GM12878 (cell line): ENCODE measurements around the gene ADM. TPM values are rescaled to one million over a fixed set of nuclear protein-coding genes. Genes with fewer than 3 reads are reported as not detected.

ENCODE experiments used
- ATAC-seq: fragments of 200-7000 bp; cut with Tn5 transposase; 3 replicates; pipeline ENCODE4 v1.9.1; 2020; ENCODE audit warnings: mild to moderate bottlenecking, moderate library complexity
- BruUV-seq: library from RNA; stranded (reverse); fragments of 400-500 nt; replicated peaks from 2 replicates; lab custom pipeline; 2021; lab: Mats Ljungman, UMichigan
- CTCF ChIA-PET: fragments of 300-600 bp; sonication (Branson Sonifier 250); formaldehyde crosslinking; extraction: SDS; loops from one replicate; lab custom pipeline; 2021; ENCODE audit warnings: inconsistent platforms; lab: Yijun Ruan, JAX
- POLR2A ChIA-PET: fragments of 350-600 bp; formaldehyde crosslinking; extraction: SDS; loops from one replicate; lab custom pipeline; 2021; ENCODE audit warnings: inconsistent platforms; lab: Charles Lee
- RAD21 ChIA-PET: fragments of 300-600 bp; sonication (Branson Sonifier 250); formaldehyde crosslinking; loops from one replicate; lab custom pipeline; 2023; ENCODE audit warnings: antibody characterized with exemption; ENCODE audit not compliant: unreplicated experiment; lab: Charles Lee
- SMC1A ChIA-PET: fragments of 300-600 bp; sonication (Branson Sonifier 250); formaldehyde crosslinking; loops from one replicate; lab custom pipeline; 2023; ENCODE audit not compliant: unreplicated experiment, uncharacterized antibody; lab: Charles Lee
- DNase-seq: peaks from one replicate; pipeline ENCODE4 v3.0.0-alpha.2; 2011; ENCODE audit warnings: low read depth, low spot score
- FAIRE-seq: peaks from 3 replicates; lab custom pipeline; 2011; peaks lifted over from hg19 to GRCh38; lab: Jason Lieb, UNC
- H2AFZ ChIP-seq: 2 replicates; pipeline ENCODE4 v1.6.0; 2011; ENCODE audit warnings: low read depth, low read length, control low read depth; ENCODE audit not compliant: control insufficient read depth
- H3K27ac ChIP-seq: 2 replicates; pipeline ENCODE4 v1.5.1; 2011; ENCODE audit warnings: control low read depth; ENCODE audit not compliant: control insufficient read depth, insufficient read depth
- H3K27me3 ChIP-seq, 2 experiments: replicated peaks in 1 of 2; 2 replicates each; pipeline versions ENCODE4 v1.6.0 to v1.6.1; 2011; ENCODE audit warnings: low read length in 1 of 2; ENCODE audit not compliant: control insufficient read depth in 2 of 2, insufficient read depth in 2 of 2
- H3K36me3 ChIP-seq, 2 experiments: 2 replicates each; pipeline ENCODE4 v1.5.1; 2011; ENCODE audit warnings: low read length in 1 of 2; ENCODE audit not compliant: control insufficient read depth in 2 of 2, insufficient read depth in 2 of 2
- H3K4me1 ChIP-seq: 2 replicates; pipeline ENCODE4 v1.6.1; 2011; ENCODE audit warnings: mild to moderate bottlenecking, low read length, moderate library complexity, mixed read lengths; ENCODE audit not compliant: control insufficient read depth, insufficient read depth
- H3K4me2 ChIP-seq: 2 replicates; pipeline ENCODE4 v1.6.0; 2011; ENCODE audit warnings: control low read depth; ENCODE audit not compliant: control insufficient read depth, insufficient read depth
- H3K4me3 ChIP-seq: fragments of 200-600 bp; sonication (generic); 2 replicates; pipeline ENCODE4 v1.5.1; 2016
- H3K79me2 ChIP-seq: 2 replicates; pipeline ENCODE4 v1.6.0; 2011; ENCODE audit warnings: low read length; ENCODE audit not compliant: control insufficient read depth, insufficient read depth
- H3K9ac ChIP-seq: 2 replicates; pipeline ENCODE4 v1.8.0; 2011; ENCODE audit warnings: low read length, control low read depth, mixed read lengths; ENCODE audit not compliant: control insufficient read depth, insufficient read depth
- H3K9me3 ChIP-seq: replicated peaks from 3 replicates; pipeline ENCODE4 v1.5.1; 2011; ENCODE audit warnings: mild to moderate bottlenecking, low read length; ENCODE audit not compliant: control insufficient read depth, insufficient read depth
- H4K20me1 ChIP-seq: 2 replicates; pipeline ENCODE4 v1.6.0; 2011; ENCODE audit not compliant: control insufficient read depth, insufficient read depth
- ATF3 ChIP-seq: IDR thresholded peaks from 2 replicates; pipeline ENCODE4 v1.6.1; 2011; ENCODE audit warnings: low read depth, mild to moderate bottlenecking, low read length, moderate library complexity, borderline replicate concordance; ENCODE audit errors: extremely low read depth
- CTCF ChIP-seq, 3 experiments: IDR thresholded peaks in 2 of 3; conservative IDR thresholded peaks in 1 of 3; 2 replicates each; pipeline ENCODE4 v1.5.1; 2011; ENCODE audit warnings: low read depth in 3 of 3, low read length in 3 of 3, mild to moderate bottlenecking in 3 of 3, control low read depth in 2 of 3, moderate library complexity in 2 of 3, inconsistent platforms in 1 of 3, mixed read lengths in 1 of 3; ENCODE audit not compliant: control insufficient read depth in 2 of 3, insufficient read depth in 1 of 3; ENCODE audit errors: extremely low read depth in 1 of 3
- GABPA ChIP-seq: IDR thresholded peaks from 2 replicates; pipeline ENCODE4 v1.6.1; 2014; ENCODE audit warnings: antibody characterized with exemption, low read depth, mild to moderate bottlenecking, inconsistent platforms
- HDAC6 ChIP-seq: fragments of 200-600 bp; sonication (generic); IDR thresholded peaks from one replicate; pipeline ENCODE4 v1.8.0; 2017; ENCODE audit warnings: antibody characterized with exemption; ENCODE audit not compliant: unreplicated experiment
- IRF4 ChIP-seq: IDR thresholded peaks from 2 replicates; pipeline ENCODE4 v1.6.1; 2011; ENCODE audit warnings: low read depth, low read length
- KLF5 ChIP-seq: fragments of 450-650 bp; IDR thresholded peaks from 2 replicates; pipeline ENCODE4 v1.6.1; 2014; ENCODE audit warnings: mild to moderate bottlenecking; ENCODE audit not compliant: partially characterized antibody
- MYB ChIP-seq: fragments of 150-350 bp; IDR thresholded peaks from 2 replicates; pipeline ENCODE4 v1.6.1; 2014; ENCODE audit warnings: mild to moderate bottlenecking, low read depth, low read length, borderline replicate concordance
- PML ChIP-seq: IDR thresholded peaks from 2 replicates; pipeline ENCODE4 v1.6.1; 2012; ENCODE audit warnings: low read length, inconsistent platforms
- RB1 ChIP-seq: fragments of 450-650 bp; formaldehyde crosslinking; IDR thresholded peaks from 2 replicates; pipeline ENCODE4 v1.6.1; 2017; ENCODE audit warnings: mild to moderate bottlenecking, borderline replicate concordance
- RBBP5 ChIP-seq: fragments of 200-600 bp; sonication (generic); conservative IDR thresholded peaks from 2 replicates; pipeline ENCODE4 v1.6.1; 2016
- SPI1 ChIP-seq: IDR thresholded peaks from 2 replicates; pipeline ENCODE4 v1.6.1; 2011; ENCODE audit warnings: low read depth, mild to moderate bottlenecking, low read length, moderate library complexity, borderline replicate concordance; ENCODE audit not compliant: insufficient read depth
- SREBF2 ChIP-seq: IDR thresholded peaks from 2 replicates; pipeline ENCODE4 v1.6.1; 2012; ENCODE audit warnings: mild to moderate bottlenecking, low read length
- SRF ChIP-seq, 2 experiments: IDR thresholded peaks; 2 replicates each; pipeline ENCODE4 v1.6.1; 2011; ENCODE audit warnings: low read depth in 2 of 2, low read length in 2 of 2, mild to moderate bottlenecking in 1 of 2, moderate library complexity in 1 of 2
- SUPT20H ChIP-seq: IDR thresholded peaks from 2 replicates; pipeline ENCODE4 v1.6.1; 2011; ENCODE audit warnings: low read depth, mild to moderate bottlenecking, low read length, moderate library complexity, borderline replicate concordance; ENCODE audit not compliant: control insufficient read depth
- YY1 ChIP-seq: IDR thresholded peaks from 2 replicates; pipeline ENCODE4 v1.6.1; 2011; ENCODE audit warnings: low read depth, mild to moderate bottlenecking, low read length
- ZZZ3 ChIP-seq: IDR thresholded peaks from 2 replicates; pipeline ENCODE4 v1.6.1; 2011; ENCODE audit warnings: low read depth; ENCODE audit not compliant: control insufficient read depth, insufficient read length
- WGBS: methylation state at CpG from one replicate; pipeline ENCODE4 v1.1.6; 2016; ENCODE audit warnings: low lambda C conversion rate; ENCODE audit not compliant: insufficient replicate concordance, insufficient coverage; ENCODE audit errors: missing lambda C conversion rate; 5-methylcytosine and 5-hydroxymethylcytosine counted together
- in situ Hi-C: fragments of 300-500 bp; cut with MboI; formaldehyde crosslinking; loops from 9 replicates; pipeline ENCODE4 v1.14.3; 2018; ENCODE audit warnings: mixed read lengths
- intact Hi-C: fragments of 100-400 bp; cut with micrococcal nuclease; formaldehyde crosslinking; loops from one replicate; pipeline ENCODE4 v1.14.2; 2022; ENCODE audit not compliant: unreplicated experiment
- polyA plus RNA-seq, 11 experiments: library from polyadenylated mRNA; depleted of rRNA in 4 of 11; unstranded in 6 of 11; stranded (reverse) in 5 of 11; fragments of >200 nt; fragmentation: Nextera tagmentation in 4 of 11; fragmentation: Illumina TruSeq in 1 of 11; extraction: Ambion mirVana in 4 of 11; extraction: Trizol in 1 of 11; gene quantifications; 1 replicate in 1 of 11; 2 replicates in 10 of 11; pipeline versions ENCODE4 v1.2.1 to v1.2.3, GENCODE V29; 2011 to 2016; ENCODE audit warnings: inconsistent platforms in 2 of 11, missing spikeins in 2 of 11, low read depth in 1 of 11
- total RNA-seq, 4 experiments: library from RNA; depleted of rRNA in 3 of 4; stranded (reverse); fragments of >200 nt in 3 of 4; fragmentation: Illumina TruSeq in 1 of 4; extraction: Trizol in 1 of 4; gene quantifications; 2 replicates each; pipeline versions ENCODE4 v1.2.1 to v1.2.3, GENCODE V29; 2013 to 2021
- TF ChIP-seq, protein P1 (sequence below): IDR thresholded peaks from 2 replicates; pipeline ENCODE4 v1.6.1; 2011; ENCODE audit warnings: borderline replicate concordance, low read depth, mild to moderate bottlenecking, moderate library complexity, mixed read lengths, low read length; ENCODE audit not compliant: insufficient read depth; ENCODE audit errors: extremely low read length

Gene ADM
- total and polyA plus RNA-seq, 10 of the 15 experiments (the other 5 are each of a cell fraction or from before 2014, with no cell fraction given) = 0.11 to 4.2 (median 0.21) TPM; not detected in 7

- RAD21 ChIA-PET = interaction anchor here (0.6 to 3.2 kb wide), 6 partner anchors 14 to 462 kb away, joined by 3 to 14 read pairs (median 9); no protein-coding TSS in a partner anchor
- CTCF ChIA-PET = interaction anchor here (0.6 to 4.6 kb wide), 19 partner anchors 9 to 789 kb away, joined by 3 to 52 read pairs (median 3); no protein-coding TSS in a partner anchor
- no peaks in the 10 kb centered on the region for H4K20me1 ChIP-seq
- DNase-seq (no peak), FAIRE-seq (no peak), ATAC-seq (no peak)
- H3K9ac ChIP-seq = no peak overlapping the region
- H3K4me3 ChIP-seq = no peak overlapping the region
- H3K79me2 ChIP-seq = no peaks in the 10 kb centered on the region
- no peaks in the 10 kb centered on the region for H3K36me3 ChIP-seq
- H3K9me3 ChIP-seq = no peaks in the 10 kb centered on the region
- intact Hi-C loops (loop anchor here (5.0 kb wide), 3 partner anchors 351 to 566 kb away; no protein-coding TSS in a partner anchor), in situ Hi-C loops (loop anchor here (5.0 to 10.0 kb wide), 3 partner anchors 111 to 559 kb away; no protein-coding TSS in a partner anchor)
- 0% methylated on average over 1 of the region's 1 CpG for WGBS
- BruUV-seq = no TSS peak
- no peak overlapping the region for H3K4me2 ChIP-seq
- SMC1A ChIA-PET = interaction anchor here (0.7 to 6.5 kb wide), 12 partner anchors 9 to 414 kb away, joined by 3 to 55 read pairs (median 6); partner anchors contain the start of gene ADM
- H2AFZ ChIP-seq = no peak overlapping the region
- POLR2A ChIA-PET = no interaction called here
- H3K27me3 ChIP-seq = 0 out of 4 replicates have a peak, but pooled peaks cover 0 to 1% of the 10 kb centered on the region in 2 experiments
- H3K27ac ChIP-seq = no peak overlapping the region
- H3K4me1 ChIP-seq = peaks cover 1% of the 10 kb centered on the region; the same call in 1 of the 2 replicates
- TF ChIP-seq CTCF (IDR thresholded peaks at IDR 0.05 in 2 of 3, conservative IDR thresholded peaks at IDR 0.05 in 1 of 3; ENCODE audit: control insufficient read depth in 2 of 3, extremely low read depth in 1 of 3, insufficient read depth in 1 of 3, low read depth in 3 of 3, low read length in 3 of 3) (no peak), KLF5 (no peak), ATF3 (no peak), RBBP5 (no peak), SREBF2 (no peak), SPI1 (no peak), HDAC6 (no peak), GABPA (no peak), ZZZ3 (no peak), RB1 (no peak), MYB (no peak), IRF4 (no peak), PML (no peak), SUPT20H (no peak), SRF (IDR thresholded peaks at IDR 0.05; ENCODE audit: low read depth in 2 of 2, low read length in 2 of 2) (no peak), YY1 (no peak)
- TF ChIP-seq, protein P1, sequence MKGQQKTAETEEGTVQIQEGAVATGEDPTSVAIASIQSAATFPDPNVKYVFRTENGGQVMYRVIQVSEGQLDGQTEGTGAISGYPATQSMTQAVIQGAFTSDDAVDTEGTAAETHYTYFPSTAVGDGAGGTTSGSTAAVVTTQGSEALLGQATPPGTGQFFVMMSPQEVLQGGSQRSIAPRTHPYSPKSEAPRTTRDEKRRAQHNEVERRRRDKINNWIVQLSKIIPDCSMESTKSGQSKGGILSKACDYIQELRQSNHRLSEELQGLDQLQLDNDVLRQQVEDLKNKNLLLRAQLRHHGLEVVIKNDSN = no peak
Measured at GRCh38 chr11:10323793-10324170, 18.9 kb downstream of the ADM start.
